ENCODE measurements around the gene SIK3.

SIK3 gene

DNA sequence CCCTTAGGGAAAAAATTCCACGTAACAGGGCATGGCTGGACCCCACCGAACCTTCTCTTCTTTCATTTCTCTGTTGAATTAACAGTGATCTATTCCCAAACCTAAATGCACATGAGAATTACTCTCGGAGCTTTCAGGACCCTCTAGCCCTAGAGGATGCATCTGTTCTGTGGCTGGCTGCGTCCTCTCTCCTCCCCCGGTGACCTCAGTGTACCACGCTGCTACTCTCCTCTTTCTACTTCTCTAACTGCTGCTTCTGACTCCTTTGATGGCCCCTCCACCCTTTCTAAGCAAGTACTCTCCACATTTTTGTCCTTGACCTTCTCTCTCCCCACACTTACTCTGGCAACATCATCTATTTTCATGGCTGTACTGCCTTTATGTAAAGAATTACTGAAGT, 248.7 kb downstream of the SIK3 start:
- peak overlapping the region in 1 of 2 donors; percentile 29 for H3K27ac Mint-ChIP-seq
- no peaks in the 10 kb centered on the region for H3K27me3 Mint-ChIP-seq
- no peak for ATAC-seq
- H3K4me1 Mint-ChIP-seq = peaks cover 46% of the 10 kb centered on the region
- no peak for DNase-seq
- H3K9me3 Mint-ChIP-seq = no peaks in the 10 kb centered on the region
- H3K4me3 Mint-ChIP-seq = no peak overlapping the region

DNA sequence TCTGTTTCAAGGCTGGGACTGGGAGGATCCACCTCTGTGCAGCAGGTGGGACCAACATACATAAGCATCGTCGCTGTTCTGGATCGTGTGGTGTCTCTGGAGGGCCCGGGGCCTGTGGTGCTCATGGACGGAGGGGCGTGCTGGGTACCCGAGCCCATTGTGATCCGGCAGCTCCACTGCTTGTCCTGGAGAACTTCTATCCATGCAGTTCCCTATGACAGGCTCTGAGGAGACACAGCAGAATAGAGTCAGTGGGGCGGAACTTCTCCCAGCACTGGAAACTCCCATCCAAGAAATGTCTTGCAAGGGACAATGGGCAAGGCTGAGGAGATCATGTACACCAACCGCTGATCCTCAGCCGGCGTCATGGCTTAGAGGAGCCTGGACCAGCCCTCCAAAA, 249.2 kb downstream of the SIK3 start:
- Mint-ChIP-seq H3K4me1 (peaks cover 42% of the 10 kb centered on the region), H3K27ac (no peak overlapping the region), H3K9me3 (no peaks in the 10 kb centered on the region), H3K27me3 (no peaks in the 10 kb centered on the region), H3K4me3 (no peak overlapping the region)
- ATAC-seq (no peak), DNase-seq (no peak)

DNA sequence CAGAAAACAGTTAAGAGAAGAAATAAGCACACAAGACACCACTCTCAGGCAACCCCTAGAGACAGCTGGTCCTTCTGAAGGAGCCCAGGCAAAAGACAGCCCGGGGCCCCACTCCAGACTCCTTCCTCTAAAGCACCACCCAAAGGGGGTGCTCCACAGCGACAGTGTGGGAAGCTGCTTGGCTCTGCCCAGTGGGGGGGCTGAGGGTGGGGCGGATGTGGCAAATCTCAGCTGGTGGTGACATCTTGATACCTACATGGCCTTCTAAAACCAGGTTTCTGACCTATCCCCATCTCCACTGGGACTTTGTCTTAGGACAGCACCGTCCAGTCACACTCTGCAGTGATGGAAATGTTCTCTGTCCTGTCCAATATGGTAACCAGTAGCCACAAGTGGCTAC, 250.6 kb downstream of the SIK3 start:
- no peaks in the 10 kb centered on the region for H3K9me3 Mint-ChIP-seq
- ATAC-seq = no peak
- no peak for DNase-seq
- no peak overlapping the region for H3K27ac Mint-ChIP-seq
- H3K27me3 Mint-ChIP-seq = no peaks in the 10 kb centered on the region
- peaks cover 28% of the 10 kb centered on the region for H3K4me1 Mint-ChIP-seq
- H3K4me3 Mint-ChIP-seq = no peak overlapping the region

DNA sequence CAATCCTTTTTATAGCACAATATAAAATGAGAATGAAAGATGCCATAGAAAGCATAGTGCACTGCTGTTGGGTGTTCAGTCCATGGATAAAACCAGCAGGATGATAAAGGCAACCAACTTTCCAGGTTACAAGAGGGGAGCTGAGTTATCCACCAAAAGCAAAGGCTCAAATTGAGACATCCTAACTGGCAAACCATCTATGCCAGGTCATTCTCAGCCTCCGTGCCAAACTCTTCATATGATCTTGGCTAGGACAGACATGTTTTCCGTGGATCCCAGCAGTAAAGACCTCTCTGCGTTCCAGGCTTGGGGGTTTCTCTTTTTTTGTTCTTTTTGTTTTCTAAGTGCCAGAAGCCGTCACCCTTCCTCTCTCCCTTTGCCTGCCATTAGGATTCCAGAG, 253.5 kb downstream of the SIK3 start:
- no peak overlapping the region for H3K4me3 Mint-ChIP-seq
- DNase-seq = no peak
- H3K4me1 Mint-ChIP-seq = peaks cover 2% of the 10 kb centered on the region
- H3K27me3 Mint-ChIP-seq = no peaks in the 10 kb centered on the region
- ATAC-seq = no peak
- no peak overlapping the region for H3K27ac Mint-ChIP-seq
- no peaks in the 10 kb centered on the region for H3K9me3 Mint-ChIP-seq

DNA sequence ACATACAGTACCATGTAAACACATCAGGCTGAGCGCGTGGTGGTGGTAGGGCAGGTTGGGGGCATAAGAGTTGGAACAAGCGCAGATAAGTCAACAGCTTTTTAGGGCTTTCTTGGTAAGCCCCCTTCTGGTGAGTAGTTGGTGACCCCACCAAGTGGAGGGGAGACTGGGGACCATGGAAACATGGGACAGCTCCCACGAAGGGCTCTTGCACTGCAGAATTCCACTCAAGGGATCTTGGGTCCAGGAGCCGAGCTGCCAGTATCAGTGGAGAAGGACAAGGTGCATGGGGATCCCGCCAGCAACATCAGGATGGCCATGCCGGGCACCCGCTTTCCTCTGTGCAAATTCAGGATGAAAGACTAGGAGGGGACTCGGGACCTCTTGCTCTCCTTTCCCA, 254.6 kb downstream of the SIK3 start:
- Mint-ChIP-seq H3K9me3 (no peaks in the 10 kb centered on the region), H3K27me3 (no peaks in the 10 kb centered on the region), H3K27ac (no peak overlapping the region), H3K4me1 (no peaks in the 10 kb centered on the region), H3K4me3 (no peak overlapping the region)
- ATAC-seq (no peak), DNase-seq (no peak)

DNA sequence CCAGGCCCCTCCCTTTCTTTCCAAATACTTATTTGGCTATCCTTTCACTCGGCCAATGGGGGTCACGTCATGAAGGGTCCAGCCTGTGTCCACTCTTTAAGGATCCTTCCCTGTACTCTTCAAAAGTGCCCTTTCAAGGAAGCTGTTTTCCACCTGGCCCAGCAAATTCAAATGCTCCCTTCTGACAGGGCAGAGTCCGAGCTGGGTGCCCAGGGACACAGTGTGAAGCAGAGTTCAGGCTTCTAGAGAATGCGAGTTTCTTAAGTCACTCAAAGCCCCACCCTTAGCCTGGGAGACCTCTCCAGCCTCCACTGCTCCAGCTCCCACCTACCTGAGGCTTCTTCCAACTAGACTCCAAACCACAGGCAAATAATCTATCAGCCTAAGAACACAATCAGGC, 255.3 kb downstream of the SIK3 start:
- Mint-ChIP-seq H3K4me1 (no peaks in the 10 kb centered on the region), H3K27ac (no peak overlapping the region), H3K4me3 (no peak overlapping the region), H3K27me3 (no peaks in the 10 kb centered on the region), H3K9me3 (no peaks in the 10 kb centered on the region)
- ATAC-seq = no peak
- no peak for DNase-seq

DNA sequence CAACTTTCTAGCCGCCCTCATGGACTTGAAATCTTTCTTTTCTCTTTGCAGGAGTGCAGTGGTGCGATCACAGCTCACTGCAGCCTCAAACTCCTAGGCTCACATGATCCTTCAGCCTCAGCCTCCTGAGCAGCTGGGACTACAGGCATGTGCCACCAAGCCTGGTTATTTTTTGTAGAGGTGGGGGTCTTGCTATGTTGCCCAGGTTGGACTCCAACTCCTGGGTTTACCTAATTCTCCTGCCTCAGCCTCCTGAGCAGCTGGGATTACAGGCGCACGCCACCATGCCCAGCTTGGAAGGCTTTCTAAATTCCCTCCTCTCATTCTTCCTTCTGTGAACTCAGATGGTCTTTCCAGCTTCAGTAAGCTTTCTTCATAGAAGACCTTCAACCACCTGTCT, 256.1 kb downstream of the SIK3 start:
- DNase-seq (no peak), ATAC-seq (no peak)
- H3K9me3 Mint-ChIP-seq = no peaks in the 10 kb centered on the region
- no peaks in the 10 kb centered on the region for H3K4me1 Mint-ChIP-seq
- no peak overlapping the region for H3K27ac Mint-ChIP-seq
- H3K27me3 Mint-ChIP-seq = no peaks in the 10 kb centered on the region
- H3K4me3 Mint-ChIP-seq = no peak overlapping the region

DNA sequence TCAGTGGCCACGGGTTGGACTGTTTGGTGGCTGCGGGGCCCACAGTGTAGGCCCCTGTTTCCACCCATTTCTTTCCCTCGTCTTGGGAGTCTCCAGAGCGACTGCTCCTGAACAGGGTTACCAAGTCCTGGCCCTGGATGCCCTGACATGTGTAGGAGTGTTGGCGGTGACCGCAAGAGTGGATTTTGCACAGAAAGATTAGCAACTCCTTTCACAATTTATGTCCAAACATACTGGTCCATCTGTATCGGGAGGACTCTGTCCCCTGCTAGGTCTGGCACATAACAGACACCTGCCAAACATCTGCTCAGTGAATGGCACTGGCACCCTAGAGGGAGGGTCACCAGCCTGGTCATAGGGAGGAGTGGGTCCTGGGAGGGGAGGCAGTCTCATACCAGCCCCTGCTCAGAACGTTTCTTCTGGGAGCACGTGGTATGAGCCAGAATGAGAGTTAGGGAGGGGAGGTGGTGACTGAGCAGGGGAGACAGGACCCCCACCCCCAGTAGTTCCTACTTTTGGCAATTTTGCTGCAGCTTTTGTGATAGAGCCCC, 257.4 kb downstream of the SIK3 start:
- no peak overlapping the region for H3K27ac Mint-ChIP-seq
- no peak for DNase-seq
- H3K4me1 Mint-ChIP-seq = peaks cover 6% of the 10 kb centered on the region
- no peaks in the 10 kb centered on the region for H3K27me3 Mint-ChIP-seq
- H3K9me3 Mint-ChIP-seq = no peaks in the 10 kb centered on the region
- ATAC-seq = no peak
- no peak overlapping the region for H3K4me3 Mint-ChIP-seq

DNA sequence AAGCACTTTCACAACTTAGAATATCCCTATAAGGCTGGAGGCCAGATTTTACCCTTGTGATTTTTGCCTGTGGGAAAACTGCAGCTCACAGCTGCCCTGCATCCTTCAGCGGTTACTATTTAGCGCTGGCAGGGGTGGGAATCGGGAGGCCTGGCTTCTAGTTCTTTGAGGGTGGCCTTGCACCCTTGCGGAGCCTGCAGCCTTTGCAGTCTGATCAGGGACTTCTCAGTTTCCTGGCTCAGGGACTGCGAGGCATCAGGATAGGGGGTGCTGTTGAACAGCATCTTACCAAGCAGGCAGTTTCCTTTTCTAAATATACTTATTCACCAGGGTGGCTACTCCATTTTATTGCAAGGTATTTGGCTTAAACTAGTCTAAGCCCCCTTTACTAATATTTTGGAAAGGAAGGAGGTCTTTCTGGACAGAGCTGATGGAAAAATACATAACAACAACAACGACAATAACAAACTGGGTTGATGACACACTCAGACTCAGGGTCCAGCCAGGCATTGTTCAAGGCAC, 257.9 kb downstream of the SIK3 start:
- Mint-ChIP-seq H3K4me1 (peaks cover 11% of the 10 kb centered on the region), H3K27me3 (no peaks in the 10 kb centered on the region), H3K4me3 (no peak overlapping the region), H3K27ac (no peak overlapping the region), H3K9me3 (no peaks in the 10 kb centered on the region)
- ATAC-seq (no peak), DNase-seq (no peak)

DNA sequence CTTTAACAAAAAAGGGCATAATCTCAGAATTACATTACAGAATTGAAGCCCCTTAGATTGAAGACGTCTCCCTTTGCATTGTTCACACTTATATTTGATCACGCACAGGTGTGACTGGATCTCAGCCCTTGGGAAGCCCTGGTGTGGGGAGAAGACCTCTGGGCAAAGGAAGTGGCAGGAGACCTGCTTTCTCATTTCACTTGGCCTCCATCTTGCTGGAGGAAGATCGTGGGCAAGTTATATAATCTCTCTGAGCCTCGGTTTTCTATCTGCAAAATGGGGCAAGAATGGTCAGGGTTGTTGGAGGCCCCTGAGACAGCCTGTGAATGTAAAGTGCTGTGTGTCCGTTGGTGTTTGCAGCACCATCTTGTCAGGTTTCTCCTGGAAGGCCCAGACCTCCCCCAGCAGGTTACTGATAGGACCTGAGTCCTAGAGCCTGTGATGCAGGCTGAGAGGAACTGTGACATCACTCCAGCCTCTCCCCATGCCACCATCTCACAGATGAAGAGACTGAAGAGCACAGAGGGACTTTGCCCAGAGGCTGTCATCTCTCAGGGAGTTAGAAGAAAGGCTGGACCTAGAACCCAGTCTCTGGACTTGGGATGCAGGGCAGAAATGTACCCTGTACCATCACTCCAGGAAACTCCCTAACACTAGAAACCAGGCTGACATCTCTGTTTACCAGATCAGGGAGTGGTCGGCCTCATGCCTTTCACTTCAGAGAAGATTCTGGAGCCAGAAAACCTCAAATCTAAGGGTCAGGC, 259.7 kb downstream of the SIK3 start:
- Mint-ChIP-seq H3K27me3 (peaks cover 8% of the 10 kb centered on the region), H3K9me3 (no peaks in the 10 kb centered on the region), H3K4me3 (no peak overlapping the region), H3K27ac (no peak overlapping the region), H3K4me1 (peaks cover 20% of the 10 kb centered on the region)
- ATAC-seq (no peak), DNase-seq (no peak)

DNA sequence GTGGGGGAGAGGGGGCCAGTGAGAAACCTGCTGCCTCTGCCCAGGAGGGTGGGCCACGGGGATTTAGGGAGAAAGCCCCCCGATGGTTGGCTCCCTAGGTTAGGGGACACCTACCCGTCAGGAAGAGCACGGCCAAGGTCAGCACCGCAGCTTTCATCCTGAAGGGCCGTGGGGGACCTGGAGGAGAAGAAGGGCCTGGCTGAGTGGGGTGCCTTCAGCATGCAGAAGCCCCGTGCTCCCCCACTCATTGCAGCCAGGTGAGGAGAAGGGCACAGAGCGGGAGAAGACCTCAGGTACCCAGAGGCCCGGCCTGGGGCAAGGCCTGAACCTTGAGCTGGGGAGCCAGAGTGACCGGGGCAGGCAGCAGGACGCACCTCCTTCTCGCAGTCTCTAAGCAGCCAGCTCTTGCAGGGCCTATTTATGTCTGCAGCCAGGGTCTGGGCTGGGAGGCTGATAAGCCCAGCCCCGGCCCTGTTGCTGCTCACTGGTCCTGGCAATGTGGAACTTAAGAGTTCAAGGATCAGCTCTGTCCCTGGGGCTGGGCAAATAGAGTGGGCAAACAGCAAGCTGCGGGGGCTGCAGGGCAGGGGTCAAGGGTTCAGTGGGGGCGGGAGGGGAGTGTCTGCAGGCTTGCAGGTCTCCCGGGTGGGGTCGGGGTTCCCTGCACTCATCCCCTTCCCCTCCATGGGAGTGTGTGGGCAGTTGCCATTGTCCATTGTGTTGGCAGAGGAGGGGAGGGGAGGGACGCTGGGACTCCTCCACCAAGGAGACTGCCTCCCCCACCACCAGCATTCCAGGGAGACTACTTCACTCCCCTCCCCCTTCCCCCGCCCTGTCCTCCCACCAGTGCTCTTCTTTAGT, 260.8 kb downstream of the SIK3 start, which contains the start of gene APOA1:
Gene APOA1, minus strand, starts transcription at position 392 of the 861 bp plus-strand sequence. Its CDS starts 235 bp downstream, at position 157.
- Mint-ChIP-seq H3K4me1 (peaks cover 20% of the 10 kb centered on the region), H3K9me3 (no peaks in the 10 kb centered on the region), H3K27me3 (peaks cover 8% of the 10 kb centered on the region), H3K27ac (peak within 1 kb of the TSS in 1 of 2 donors; percentile 52), H3K4me3 (no peak within 1 kb of the TSS)
- no peak for DNase-seq
- no peak for ATAC-seq

DNA sequence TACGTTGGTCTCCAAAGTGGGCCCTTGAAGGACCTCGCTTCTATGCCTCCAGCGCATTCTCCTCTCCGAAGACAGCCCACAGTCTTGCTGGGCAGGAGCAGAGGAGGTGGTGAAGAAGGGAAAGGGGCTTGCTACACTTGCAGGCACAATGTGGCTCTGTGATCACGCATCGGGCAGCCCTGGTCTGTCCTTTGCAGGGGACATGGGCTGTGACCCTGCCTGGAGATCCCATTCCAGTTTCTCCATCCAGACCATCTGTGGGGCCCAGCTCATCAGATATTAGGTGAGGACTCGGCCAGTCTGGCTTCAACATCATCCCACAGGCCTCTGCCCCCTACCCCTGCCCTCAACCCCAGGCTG, 261.6 kb downstream of the SIK3 start:
- no peak for DNase-seq
- no peak for ATAC-seq
- H3K4me1 Mint-ChIP-seq = peaks cover 20% of the 10 kb centered on the region
- no peak overlapping the region for H3K27ac Mint-ChIP-seq
- H3K9me3 Mint-ChIP-seq = no peaks in the 10 kb centered on the region
- no peak overlapping the region for H3K4me3 Mint-ChIP-seq
- H3K27me3 Mint-ChIP-seq = peaks cover 8% of the 10 kb centered on the region

DNA sequence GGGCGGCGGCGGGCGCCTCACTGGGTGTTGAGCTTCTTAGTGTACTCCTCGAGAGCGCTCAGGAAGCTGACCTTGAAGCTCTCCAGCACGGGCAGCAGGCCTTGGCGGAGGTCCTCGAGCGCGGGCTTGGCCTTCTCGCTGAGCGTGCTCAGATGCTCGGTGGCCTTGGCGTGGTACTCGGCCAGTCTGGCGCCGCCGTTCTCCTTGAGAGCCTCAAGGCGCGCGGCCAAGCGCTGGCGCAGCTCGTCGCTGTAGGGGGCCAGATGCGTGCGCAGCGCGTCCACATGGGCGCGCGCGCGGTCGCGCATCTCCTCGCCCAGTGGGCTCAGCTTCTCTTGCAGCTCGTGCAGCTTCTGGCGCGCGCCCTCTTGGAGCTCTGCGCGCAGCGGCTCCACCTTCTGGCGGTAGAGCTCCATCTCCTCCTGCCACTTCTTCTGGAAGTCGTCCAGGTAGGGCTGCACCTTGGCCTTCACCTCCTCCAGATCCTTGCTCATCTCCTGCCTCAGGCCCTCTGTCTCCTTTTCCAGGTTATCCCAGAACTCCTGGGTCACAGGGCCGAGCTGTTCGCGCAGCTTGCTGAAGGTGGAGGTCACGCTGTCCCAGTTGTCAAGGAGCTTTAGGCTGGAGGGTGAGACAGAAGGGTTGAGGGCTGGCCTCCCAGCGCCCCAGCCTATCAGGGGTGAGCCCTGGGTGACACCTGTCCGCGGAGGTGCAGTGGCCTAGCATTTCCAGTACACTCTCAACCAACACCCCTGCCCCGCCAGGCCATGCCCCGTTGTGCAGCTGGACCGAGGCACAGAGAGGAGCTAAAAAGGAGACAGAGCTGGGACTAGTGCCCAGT, 262.2 kb downstream of the SIK3 start:
- H3K27me3 Mint-ChIP-seq = peaks cover 8% of the 10 kb centered on the region
- DNase-seq = peak; percentile 80 to 85
- peak; percentile 90 for ATAC-seq
- H3K9me3 Mint-ChIP-seq = no peaks in the 10 kb centered on the region
- peaks cover 20% of the 10 kb centered on the region for H3K4me1 Mint-ChIP-seq
- H3K4me3 Mint-ChIP-seq = peak overlapping the region; percentile 69 to 82
- peak overlapping the region; percentile 54 to 82 for H3K27ac Mint-ChIP-seq

DNA sequence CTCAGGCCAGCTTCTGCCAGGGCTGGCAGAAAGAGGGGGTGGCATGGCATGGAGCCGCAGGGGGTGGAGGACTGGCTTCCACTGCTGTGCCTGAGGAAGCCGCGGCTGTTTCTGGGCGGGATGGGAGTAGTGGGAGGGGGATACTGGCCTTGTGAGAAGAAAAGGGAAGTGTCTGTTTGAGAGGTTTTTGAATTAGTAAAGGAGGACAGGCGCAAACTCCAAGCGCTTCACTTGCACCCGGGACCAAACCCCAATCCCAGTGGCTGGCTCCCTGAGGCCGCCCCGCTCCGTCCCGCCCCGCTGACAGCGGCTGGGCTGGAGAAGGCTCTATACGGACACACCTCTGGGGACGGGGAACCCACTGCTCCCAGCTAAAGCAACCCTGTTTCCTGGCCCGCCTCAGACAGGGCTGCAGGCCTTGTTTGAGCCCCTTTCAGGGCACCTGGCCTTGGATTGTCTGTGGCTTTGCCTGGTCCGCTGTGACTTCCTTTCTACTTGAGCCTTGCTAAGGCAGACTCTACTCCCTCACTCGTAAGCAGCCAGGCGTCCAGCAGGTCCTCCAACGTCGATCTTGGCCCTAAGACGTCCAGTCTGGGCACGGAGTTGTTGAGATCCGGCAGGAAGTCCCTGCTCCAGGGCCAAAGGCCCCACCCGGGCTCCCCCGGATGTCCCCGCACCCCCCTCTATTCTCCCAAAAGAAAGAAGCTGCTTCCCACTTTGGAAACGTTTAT, 263.0 kb downstream of the SIK3 start:
- no peaks in the 10 kb centered on the region for H3K9me3 Mint-ChIP-seq
- H3K4me3 Mint-ChIP-seq = peak overlapping the region; percentile 69 to 82
- DNase-seq (no peak), ATAC-seq (peak; percentile 21)
- H3K27ac Mint-ChIP-seq = peak overlapping the region in 1 of 2 donors; percentile 54
- peaks cover 8% of the 10 kb centered on the region for H3K27me3 Mint-ChIP-seq
- H3K4me1 Mint-ChIP-seq = peaks cover 20% of the 10 kb centered on the region

Measured in stimulated activated naive CD8-positive, alpha-beta T cell treated with anti-CD3 and anti-CD28 coated beads, Interleukin-15, amount 100 ng/mL, for 72 hours (primary cell).